Left hindlimb (tissue), 1 donor: ENCODE measurements around the gene ACAA2.

Source experiments
- DNase-seq: peaks from one replicate; pipeline ENCODE4 v3.0.0-alpha.2; 2018

The ACAA2 gene

GRCh38 chr18:49764032-49764431, 49.3 kb downstream of the ACAA2 start:
- no peak for DNase-seq

GRCh38 chr18:49763590-49763989, 49.7 kb downstream of the ACAA2 start:
- no peak for DNase-seq

- DNase-seq, result no peak
Observed at GRCh38 chr18:49762191-49763077, 50.9 kb downstream of the ACAA2 start.

- DNase-seq, result no peak
Observed at GRCh38 chr18:49761771-49762170, 51.6 kb downstream of the ACAA2 start.

GRCh38 chr18:49758263-49758610, 55.1 kb downstream of the ACAA2 start:
- no peak for DNase-seq

GRCh38 chr18:49757513-49758262, 55.6 kb downstream of the ACAA2 start:
- DNase-seq, result no peak

GRCh38 chr18:49756671-49757362, 56.5 kb downstream of the ACAA2 start:
- DNase-seq, result no peak

- no peak for DNase-seq
Observed at GRCh38 chr18:49756135-49756534, 57.2 kb downstream of the ACAA2 start.

GRCh38 chr18:49755489-49755888, 57.8 kb downstream of the ACAA2 start:
- no peak for DNase-seq

- no peak for DNase-seq
Observed at GRCh38 chr18:49754866-49755265, 58.5 kb downstream of the ACAA2 start.

GRCh38 chr18:49753643-49754042, 59.7 kb downstream of the ACAA2 start:
- no peak for DNase-seq

- DNase-seq, result no peak
Observed at GRCh38 chr18:49752095-49752457, 61.3 kb downstream of the ACAA2 start.

- DNase-seq, result no peak
Observed at GRCh38 chr18:49751427-49752094, 61.8 kb downstream of the ACAA2 start.

- no peak for DNase-seq
Observed at GRCh38 chr18:49749563-49749962, 63.8 kb downstream of the ACAA2 start.

GRCh38 chr18:49747876-49748275, 65.5 kb downstream of the ACAA2 start:
- DNase-seq, result no peak

GRCh38 chr18:49745045-49746014, 68.0 kb downstream of the ACAA2 start:
- DNase-seq, result no peak

GRCh38 chr18:49744376-49745008, 68.8 kb downstream of the ACAA2 start:
- no peak for DNase-seq

- no peak for DNase-seq
Observed at GRCh38 chr18:49743117-49743567, 70.2 kb downstream of the ACAA2 start.

- no peak for DNase-seq
Observed at GRCh38 chr18:49742316-49743116, 70.8 kb downstream of the ACAA2 start.

- no peak for DNase-seq
Observed at GRCh38 chr18:49739275-49739674, 74.1 kb downstream of the ACAA2 start.
